ENCODE measurements around the gene MLIP.

- TF ChIP-seq POLR2AphosphoS5 (IDR thresholded peaks at IDR 0.05; ENCODE audit: low read depth, low read length): no peak
- TF ChIP-seq POLR2A (IDR thresholded peaks at IDR 0.05; ENCODE audit: low read depth, low read length): no peak
These were observed 45.5 kb downstream of the MLIP start for GRCh38 chr6:54156650-54157250.

Data from GM12892 (cell line).